ENCODE measurements around the gene SLC2A8.

Gene SLC2A8

GRCh38 chr9:127437497-127438264, 40.7 kb downstream of the SLC2A8 start:
- ATAC-seq (replicated peaks; ENCODE audit: extremely low read depth, poor library complexity, severe bottlenecking) = peak; percentile 95
- DNase-seq (ENCODE audit: low spot score in 2 of 2) = peak in 1 of 2 donors; percentile 46
- Mint-ChIP-seq H3K27me3 (no peaks in the 10 kb centered on the region), H3K36me3 (ENCODE audit: insufficient read depth) (peaks cover 56% of the 10 kb centered on the region), H3K9me3 (no peaks in the 10 kb centered on the region), H3K4me3 (peak overlapping the region; percentile 47), H3K4me1 (peaks cover 30% of the 10 kb centered on the region), H3K27ac (ENCODE audit: low read depth) (peak overlapping the region; percentile 65)

GRCh38 chr9:127438394-127438793, 41.4 kb downstream of the SLC2A8 start:
- peak overlapping the region; percentile 47 for H3K4me3 Mint-ChIP-seq
- H3K36me3 Mint-ChIP-seq (ENCODE audit: insufficient read depth) = peaks cover 56% of the 10 kb centered on the region
- ATAC-seq (replicated peaks; ENCODE audit: extremely low read depth, poor library complexity, severe bottlenecking) (no peak), DNase-seq (ENCODE audit: low spot score in 2 of 2) (no peak)
- H3K9me3 Mint-ChIP-seq = no peaks in the 10 kb centered on the region
- H3K27ac Mint-ChIP-seq (ENCODE audit: low read depth) = peak overlapping the region; percentile 65
- peaks cover 29% of the 10 kb centered on the region for H3K4me1 Mint-ChIP-seq
- H3K27me3 Mint-ChIP-seq = no peaks in the 10 kb centered on the region

DNA sequence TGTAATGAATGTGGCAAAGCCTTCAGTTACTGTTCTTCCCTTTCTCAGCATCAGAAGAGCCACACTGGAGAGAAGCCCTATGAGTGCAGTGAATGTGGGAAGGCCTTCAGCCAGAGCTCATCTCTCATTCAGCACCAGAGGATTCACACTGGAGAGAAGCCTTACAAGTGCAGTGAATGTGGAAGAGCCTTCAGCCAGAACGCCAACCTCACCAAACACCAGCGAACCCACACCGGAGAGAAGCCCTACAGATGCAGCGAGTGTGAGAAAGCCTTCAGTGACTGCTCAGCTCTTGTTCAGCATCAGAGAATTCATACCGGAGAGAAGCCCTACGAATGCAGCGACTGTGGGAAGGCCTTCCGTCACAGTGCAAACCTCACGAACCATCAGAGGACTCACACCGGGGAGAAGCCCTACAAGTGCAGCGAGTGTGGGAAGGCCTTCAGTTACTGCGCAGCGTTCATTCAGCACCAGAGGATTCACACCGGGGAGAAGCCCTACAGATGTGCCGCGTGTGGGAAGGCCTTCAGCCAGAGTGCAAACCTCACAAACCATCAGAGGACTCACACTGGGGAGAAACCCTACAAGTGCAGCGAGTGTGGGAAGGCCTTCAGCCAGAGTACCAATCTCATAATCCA, 47.4 kb downstream of the SLC2A8 start:
- Mint-ChIP-seq H3K36me3 (ENCODE audit: insufficient read depth) (peaks cover 70% of the 10 kb centered on the region), H3K4me1 (peaks cover 23% of the 10 kb centered on the region), H3K27me3 (no peaks in the 10 kb centered on the region), H3K9me3 (no peaks in the 10 kb centered on the region), H3K27ac (ENCODE audit: low read depth) (peak overlapping the region; percentile 16), H3K4me3 (no peak overlapping the region)
- DNase-seq (ENCODE audit: low spot score in 2 of 2) (no peak), ATAC-seq (replicated peaks; ENCODE audit: extremely low read depth, poor library complexity, severe bottlenecking) (no peak)

GRCh38 chr9:127444921-127445850, 48.2 kb downstream of the SLC2A8 start:
- no peak for DNase-seq (ENCODE audit: low spot score in 2 of 2)
- H3K36me3 Mint-ChIP-seq (ENCODE audit: insufficient read depth) = peaks cover 75% of the 10 kb centered on the region
- peak overlapping the region; percentile 16 for H3K27ac Mint-ChIP-seq (ENCODE audit: low read depth)
- no peak overlapping the region for H3K4me3 Mint-ChIP-seq
- no peaks in the 10 kb centered on the region for H3K9me3 Mint-ChIP-seq
- H3K4me1 Mint-ChIP-seq = peaks cover 27% of the 10 kb centered on the region
- H3K27me3 Mint-ChIP-seq = no peaks in the 10 kb centered on the region
- ATAC-seq (replicated peaks; ENCODE audit: extremely low read depth, poor library complexity, severe bottlenecking) = no peak

GRCh38 chr9:127445851-127446712, 49.1 kb downstream of the SLC2A8 start:
- H3K36me3 Mint-ChIP-seq (ENCODE audit: insufficient read depth) = peaks cover 78% of the 10 kb centered on the region
- peaks cover 32% of the 10 kb centered on the region for H3K4me1 Mint-ChIP-seq
- no peak overlapping the region for H3K4me3 Mint-ChIP-seq
- peak overlapping the region; percentile 5 for H3K27ac Mint-ChIP-seq (ENCODE audit: low read depth)
- no peak for DNase-seq (ENCODE audit: low spot score in 2 of 2)
- no peaks in the 10 kb centered on the region for H3K27me3 Mint-ChIP-seq
- no peak for ATAC-seq (replicated peaks; ENCODE audit: extremely low read depth, poor library complexity, severe bottlenecking)
- no peaks in the 10 kb centered on the region for H3K9me3 Mint-ChIP-seq

- peaks cover 81% of the 10 kb centered on the region for H3K36me3 Mint-ChIP-seq (ENCODE audit: insufficient read depth)
- H3K27ac Mint-ChIP-seq (ENCODE audit: low read depth) = peak overlapping the region; percentile 44
- H3K27me3 Mint-ChIP-seq = no peaks in the 10 kb centered on the region
- H3K4me1 Mint-ChIP-seq = peaks cover 35% of the 10 kb centered on the region
- no peak overlapping the region for H3K4me3 Mint-ChIP-seq
- no peak for DNase-seq (ENCODE audit: low spot score in 2 of 2)
- no peak for ATAC-seq (replicated peaks; ENCODE audit: extremely low read depth, poor library complexity, severe bottlenecking)
- no peaks in the 10 kb centered on the region for H3K9me3 Mint-ChIP-seq
These were observed 49.9 kb downstream of the SLC2A8 start for GRCh38 chr9:127446713-127447415.

- no peak for ATAC-seq (replicated peaks; ENCODE audit: extremely low read depth, poor library complexity, severe bottlenecking)
- H3K27me3 Mint-ChIP-seq = no peaks in the 10 kb centered on the region
- no peak for DNase-seq (ENCODE audit: low spot score in 2 of 2)
- peaks cover 79% of the 10 kb centered on the region for H3K36me3 Mint-ChIP-seq (ENCODE audit: insufficient read depth)
- H3K27ac Mint-ChIP-seq (ENCODE audit: low read depth) = peak overlapping the region; percentile 44
- H3K9me3 Mint-ChIP-seq = no peaks in the 10 kb centered on the region
- no peak overlapping the region for H3K4me3 Mint-ChIP-seq
- peaks cover 42% of the 10 kb centered on the region for H3K4me1 Mint-ChIP-seq
These were observed 50.6 kb downstream of the SLC2A8 start for GRCh38 chr9:127447416-127448111.

- no peaks in the 10 kb centered on the region for H3K27me3 Mint-ChIP-seq
- DNase-seq (ENCODE audit: low spot score in 2 of 2) = no peak
- peaks cover 43% of the 10 kb centered on the region for H3K4me1 Mint-ChIP-seq
- ATAC-seq (replicated peaks; ENCODE audit: extremely low read depth, poor library complexity, severe bottlenecking) = no peak
- no peaks in the 10 kb centered on the region for H3K9me3 Mint-ChIP-seq
- peak overlapping the region; percentile 92 for H3K4me3 Mint-ChIP-seq
- H3K36me3 Mint-ChIP-seq (ENCODE audit: insufficient read depth) = peaks cover 74% of the 10 kb centered on the region
- H3K27ac Mint-ChIP-seq (ENCODE audit: low read depth) = peak overlapping the region; percentile 44
These were observed 51.3 kb downstream of the SLC2A8 start for GRCh38 chr9:127448112-127448805.

DNA sequence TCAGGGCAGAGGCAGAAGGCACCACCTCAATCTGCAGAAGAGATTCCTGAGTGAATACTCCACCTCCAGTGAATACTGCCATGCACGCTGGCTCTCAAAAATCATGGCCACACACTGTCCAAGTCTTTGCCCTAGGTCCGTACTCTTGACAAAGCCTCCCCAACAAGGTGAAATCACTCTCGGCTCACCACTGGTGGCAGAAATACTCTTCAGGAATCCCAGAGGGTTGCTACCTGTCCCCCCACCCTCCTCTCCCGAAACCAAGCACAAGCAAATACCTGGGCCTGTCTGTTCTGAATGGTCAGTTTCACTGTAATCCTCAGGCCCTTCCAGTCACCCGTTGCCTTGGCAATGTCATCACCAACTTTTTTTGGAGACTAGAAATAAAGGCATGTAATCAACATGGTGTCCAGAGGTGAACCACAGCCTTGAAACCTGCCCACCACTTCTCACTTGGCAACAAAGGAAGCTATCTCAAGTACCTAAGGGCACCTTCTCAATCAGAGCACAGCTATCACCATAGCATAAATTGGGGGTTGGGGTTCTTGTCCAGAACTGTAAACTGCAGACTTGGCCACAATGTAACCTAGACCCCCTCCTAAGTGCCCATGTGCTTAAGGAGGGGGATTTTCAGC, 52.5 kb downstream of the SLC2A8 start:
- no peaks in the 10 kb centered on the region for H3K27me3 Mint-ChIP-seq
- peak overlapping the region; percentile 92 for H3K4me3 Mint-ChIP-seq
- DNase-seq (ENCODE audit: low spot score in 2 of 2) (no peak), ATAC-seq (replicated peaks; ENCODE audit: extremely low read depth, poor library complexity, severe bottlenecking) (no peak)
- H3K36me3 Mint-ChIP-seq (ENCODE audit: insufficient read depth) = peaks cover 65% of the 10 kb centered on the region
- no peaks in the 10 kb centered on the region for H3K9me3 Mint-ChIP-seq
- peak overlapping the region; percentile 97 for H3K27ac Mint-ChIP-seq (ENCODE audit: low read depth)
- H3K4me1 Mint-ChIP-seq = peaks cover 43% of the 10 kb centered on the region

DNA sequence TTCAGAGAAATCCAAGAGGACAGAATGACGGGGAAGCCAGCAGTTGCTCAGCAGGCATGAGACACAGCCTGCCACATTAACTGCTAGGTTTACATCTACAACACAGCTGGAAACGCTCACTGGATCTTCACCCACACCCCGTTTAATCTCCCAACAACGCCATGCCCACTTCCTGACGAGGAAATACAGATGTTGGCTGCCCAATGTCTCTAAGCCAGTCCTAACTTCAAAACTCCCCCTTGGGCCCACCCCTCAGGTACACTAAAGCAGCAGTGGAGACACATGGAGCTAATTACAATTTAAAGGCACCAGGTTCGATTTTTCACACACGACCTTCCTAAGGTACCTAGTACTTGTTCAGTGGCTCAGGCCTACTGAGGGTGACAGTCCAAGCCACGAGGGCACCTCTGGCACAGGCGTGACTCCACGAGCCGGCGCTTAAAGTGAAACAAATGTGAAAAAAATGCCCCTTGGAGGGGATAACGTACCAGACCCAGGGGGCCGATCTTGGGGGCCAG, 53.3 kb downstream of the SLC2A8 start:
- no peak for DNase-seq (ENCODE audit: low spot score in 2 of 2)

More for the DNA sequence above, 53.3 kb downstream of the SLC2A8 start:
- H3K9me3 Mint-ChIP-seq = no peaks in the 10 kb centered on the region
- peak overlapping the region; percentile 92 for H3K4me3 Mint-ChIP-seq
- H3K36me3 Mint-ChIP-seq (ENCODE audit: insufficient read depth) = peaks cover 56% of the 10 kb centered on the region
- peaks cover 46% of the 10 kb centered on the region for H3K4me1 Mint-ChIP-seq
- ATAC-seq (replicated peaks; ENCODE audit: extremely low read depth, poor library complexity, severe bottlenecking) = peak; percentile 5
- H3K27ac Mint-ChIP-seq (ENCODE audit: low read depth) = peak overlapping the region; percentile 97
- H3K27me3 Mint-ChIP-seq = no peaks in the 10 kb centered on the region

Measured in central memory CD8-positive, alpha-beta T cell (primary cell).